GM10266 (cell line): ENCODE measurements around the gene GORASP1.

Source experiments
- DNase-seq: peaks from one replicate; pipeline ENCODE4 v3.0.0; 2012; ENCODE audit errors: extremely low spot score
- CTCF ChIP-seq: IDR thresholded peaks from 2 replicates; pipeline ENCODE4 v1.5.1; 2012; ENCODE audit warnings: mild to moderate bottlenecking, low read depth; ENCODE audit not compliant: control insufficient read depth, insufficient read depth; ENCODE audit errors: missing control alignments

The GORASP1 gene

DNA sequence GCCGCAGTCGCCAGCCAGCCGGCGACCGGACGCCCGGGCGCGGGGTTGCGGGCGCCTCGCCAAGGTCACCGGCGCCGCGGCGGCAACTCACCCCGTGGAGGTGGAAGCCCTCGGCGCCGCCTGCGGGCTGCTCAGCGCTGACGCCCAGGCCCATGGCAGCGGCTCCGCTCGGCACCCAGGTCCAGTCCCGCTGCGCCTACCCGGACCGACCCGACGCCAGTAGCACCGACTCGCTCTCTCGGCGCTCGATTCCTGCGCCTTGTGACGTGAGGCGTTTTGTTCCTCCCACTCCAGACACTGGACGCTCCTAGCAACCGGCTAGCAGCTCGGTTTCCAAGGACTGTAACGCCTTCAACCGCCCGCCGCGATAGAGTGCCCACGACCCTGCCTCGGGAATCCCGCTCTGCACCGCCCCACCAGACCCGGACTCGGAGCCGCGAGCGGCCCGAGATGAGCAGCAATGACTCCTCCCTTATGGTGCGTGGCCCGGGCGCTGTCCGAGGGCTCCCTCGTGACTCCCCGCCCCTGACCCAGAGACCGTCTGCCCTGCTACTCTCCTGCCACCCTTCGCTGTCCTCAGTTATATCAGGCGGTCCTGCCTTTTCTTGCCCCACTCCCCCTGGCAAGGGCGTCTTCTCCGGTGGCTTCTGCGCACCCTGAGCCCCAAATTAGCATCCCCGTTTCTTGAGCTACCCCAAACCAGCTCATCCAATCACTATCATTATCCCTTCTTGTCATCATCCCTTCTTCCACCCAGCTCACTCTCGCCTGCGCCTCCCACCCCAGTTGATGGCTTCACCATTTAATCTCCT, at the start of gene GORASP1, which contains the start of gene TTC21A:
GORASP1 (minus strand) TSS at position 240 of the 812 bp plus-strand sequence; CDS start at position 154, 86 bp downstream.
TTC21A (plus strand) TSS at position 293 of the 812 bp plus-strand sequence; CDS start at position 451, 158 bp downstream.
- TF ChIP-seq CTCF = no peak
- DNase-seq = peak; percentile 86

- TF ChIP-seq CTCF = no peak
- DNase-seq = no peak
Observed at GRCh38 chr3:39156421-39156820, 49.0 kb upstream of the GORASP1 start.

GRCh38 chr3:39154280-39155021, 47.0 kb upstream of the GORASP1 start:
- TF ChIP-seq CTCF = no peak
- DNase-seq = no peak

DNA sequence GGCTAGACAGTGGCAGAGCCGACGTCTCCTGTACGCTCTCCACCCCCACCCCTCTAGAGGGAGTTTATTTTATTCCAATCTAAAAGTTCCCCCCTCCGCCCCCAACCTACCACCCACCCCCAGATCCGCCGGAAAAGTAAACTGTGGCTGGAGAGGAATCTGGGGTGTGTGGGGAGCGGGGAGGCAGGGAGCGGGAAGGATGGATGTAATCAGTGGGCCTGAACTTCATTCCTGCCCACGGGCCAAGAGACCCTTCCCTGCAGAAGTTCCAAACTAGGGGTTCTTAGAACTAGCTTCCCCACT, 46.5 kb upstream of the GORASP1 start:
- TF ChIP-seq CTCF = no peak
- no peak for DNase-seq

GRCh38 chr3:39150803-39151631, 43.6 kb upstream of the GORASP1 start:
- TF ChIP-seq CTCF = no peak
- no peak for DNase-seq

DNA sequence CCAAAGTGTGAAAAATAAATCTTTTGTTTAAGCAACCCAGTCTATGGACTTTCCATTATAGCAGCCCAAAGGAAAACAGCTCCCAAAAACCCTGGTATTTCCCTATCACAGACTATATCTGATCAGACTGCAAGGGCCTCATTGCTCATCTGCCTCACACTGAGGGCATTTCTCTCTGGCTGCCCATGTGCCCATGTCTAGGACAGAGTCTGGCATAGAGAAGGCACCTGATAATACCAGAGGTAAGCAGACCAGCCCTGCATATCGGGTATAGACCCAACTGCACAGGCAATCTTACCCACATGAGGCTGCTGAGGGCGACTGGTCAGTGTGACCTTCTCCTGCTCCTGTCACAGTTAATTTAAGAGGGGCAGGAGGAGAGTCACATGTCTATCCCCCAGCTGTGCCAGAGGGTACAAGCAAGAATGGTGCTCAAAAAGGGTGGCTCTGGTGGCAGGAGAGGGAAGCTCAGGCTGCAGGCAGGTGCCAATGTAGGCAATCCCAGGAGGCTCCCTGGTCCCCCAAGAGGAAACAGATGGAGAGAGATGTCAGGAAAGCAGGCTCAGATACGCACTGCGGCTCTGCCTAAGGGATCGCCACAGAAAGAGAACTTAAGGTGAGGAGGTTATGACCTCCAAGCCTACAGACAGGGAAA, 42.8 kb upstream of the GORASP1 start:
- no peak for TF ChIP-seq CTCF
- no peak for DNase-seq
